Sigmoid colon (tissue), 7 donors: ENCODE results near the gene LHFPL2. TPM values are rescaled to one million over a fixed set of nuclear protein-coding genes. Genes with fewer than 3 reads are reported as not detected.
A peak's percentile ranks its signal among the peaks of the same experiment; 100 is the strongest.

ENCODE experiments used
- DNase-seq: peaks from one replicate; pipeline ENCODE4 v3.0.0-alpha.2; 2019
- H3K27ac ChIP-seq, 4 donors: fragments of 200-600 bp; sonication (generic); one replicate each; pipeline ENCODE4 v1.5.1; 2016 to 2019; ENCODE audit warnings: mild to moderate bottlenecking in 1 of 4
- H3K27me3 ChIP-seq, 3 donors: fragments of 200-600 bp; sonication (generic); one replicate each; pipeline ENCODE4 v1.5.1; 2019; ENCODE audit warnings: mild to moderate bottlenecking in 1 of 3
- H3K36me3 ChIP-seq, 4 donors: fragments of 200-600 bp; sonication (generic); one replicate each; pipeline ENCODE4 v1.5.1; 2016 to 2019
- H3K4me1 ChIP-seq, 4 donors: fragments of 200-600 bp; sonication (generic); one replicate each; pipeline ENCODE4 v1.5.1; 2017 to 2019
- H3K4me3 ChIP-seq, 4 donors: fragments of 200-600 bp; sonication (generic); one replicate each; pipeline ENCODE4 v1.5.1; 2017 to 2019; ENCODE audit warnings: mild to moderate bottlenecking in 2 of 4, moderate library complexity in 1 of 4
- H3K9me3 ChIP-seq, 4 donors: fragments of 200-600 bp in 3 of 4; sonication (generic) in 3 of 4; one replicate each; pipeline versions ENCODE4 v1.5.1 to v1.6.1; 2013 to 2019
- CTCF ChIP-seq, 4 experiments: fragments of 450-650 bp in 3 of 4; fragments of 200-600 bp in 1 of 4; IDR thresholded peaks; one replicate each; pipeline ENCODE4 v1.5.1; 2016 to 2019; ENCODE audit warnings: antibody characterized with exemption in 4 of 4, mild to moderate bottlenecking in 3 of 4, moderate library complexity in 2 of 4
- EP300 ChIP-seq, 4 donors: sonication (generic); formaldehyde crosslinking; IDR thresholded peaks; one replicate each; pipeline ENCODE4 v1.6.1; 2017; ENCODE audit warnings: antibody characterized with exemption in 4 of 4
- POLR2A ChIP-seq, 2 donors: fragments of 450-650 bp; IDR thresholded peaks; one replicate each; pipeline ENCODE4 v1.6.1; 2016; ENCODE audit warnings: antibody characterized with exemption in 2 of 2, mild to moderate bottlenecking in 2 of 2, moderate library complexity in 2 of 2
- POLR2AphosphoS5 ChIP-seq, 4 donors: sonication (generic); formaldehyde crosslinking; IDR thresholded peaks; one replicate each; pipeline ENCODE4 v1.6.1; 2017; ENCODE audit warnings: antibody characterized with exemption in 4 of 4
- WGBS, 2 donors: extraction: QIAGEN DNeasy Blood & Tissue Kit; methylation state at CpG; one replicate each; pipeline ENCODE4 v1.1.7; 2013; 5-methylcytosine and 5-hydroxymethylcytosine counted together
- intact Hi-C: fragments of 100-400 bp; cut with DNase I; formaldehyde crosslinking; loops from one replicate; pipeline ENCODE4 v1.15.1; 2023
- polyA plus RNA-seq, 3 donors: library from polyadenylated mRNA; stranded (reverse); fragments of 200-250 nt; gene quantifications; one replicate each; pipeline ENCODE4 v1.2.3, GENCODE V29; 2013
- total RNA-seq, 4 donors: library from RNA; depleted of rRNA; stranded (reverse); fragments of >200 nt; gene quantifications; one replicate each; pipeline ENCODE4 v1.1.0, GENCODE V29; 2016
- donor health status: healthy with polysubstance abuse.
- donor health status: Bipolar disorder and iron deficiency.
- donor health status: healthy.

LHFPL2 gene
- total and polyA plus RNA-seq, 7 donors, result 10.8 to 34.9 (median 21.4) TPM

GRCh38 chr5:78589923-78590322 lies 58.6 kb downstream of the LHFPL2 start:
- Histone ChIP-seq H3K27ac (no peak overlapping the region), H3K9me3 (no peaks in the 10 kb centered on the region), H3K36me3 (no peaks in the 10 kb centered on the region), H3K4me1 (peaks cover 0 to 82% (median 75%) of the 10 kb centered on the region in 4 donors), H3K4me3 (no peak overlapping the region), H3K27me3 (no peaks in the 10 kb centered on the region)
- intact Hi-C loops, result loop anchor here (5.0 kb wide), 1 partner anchor 57 kb away; the partner anchor contains the start of gene LHFPL2
- TF ChIP-seq POLR2AphosphoS5 (IDR thresholded peaks at IDR 0.05) (no peak), CTCF (IDR thresholded peaks at IDR 0.05) (no peak), EP300 (IDR thresholded peaks at IDR 0.05) (no peak), POLR2A (IDR thresholded peaks at IDR 0.05) (no peak)
- 66 to 82% methylated on average over 5 of the region's 5 CpGs for WGBS, 2 donors
- no peak for DNase-seq

- Histone ChIP-seq H3K4me3 (no peak overlapping the region), H3K9me3 (no peaks in the 10 kb centered on the region), H3K27me3 (no peaks in the 10 kb centered on the region), H3K4me1 (peaks cover 0 to 68% (median 61%) of the 10 kb centered on the region in 4 donors), H3K27ac (peak overlapping the region in 3 of 4 donors; percentile 1 to 71 (median 53)), H3K36me3 (no peaks in the 10 kb centered on the region)
- intact Hi-C loops, result no loop called here
- TF ChIP-seq CTCF (IDR thresholded peaks at IDR 0.05) (no peak), POLR2AphosphoS5 (IDR thresholded peaks at IDR 0.05) (no peak), EP300 (IDR thresholded peaks at IDR 0.05) (no peak), POLR2A (IDR thresholded peaks at IDR 0.05) (no peak)
- no peak for DNase-seq
Observed at GRCh38 chr5:78588507-78588906, 60.1 kb downstream of the LHFPL2 start.

GRCh38 chr5:78587775-78588291 lies 60.7 kb downstream of the LHFPL2 start:
- Histone ChIP-seq H3K4me1 (peaks cover 0 to 61% (median 54%) of the 10 kb centered on the region in 4 donors), H3K27ac (peak overlapping the region in 3 of 4 donors; percentile 12 to 71 (median 53)), H3K9me3 (no peaks in the 10 kb centered on the region), H3K27me3 (no peaks in the 10 kb centered on the region), H3K4me3 (no peak overlapping the region), H3K36me3 (no peaks in the 10 kb centered on the region)
- DNase-seq, result no peak
- peak in 2 of 4 donors; percentile 10 to 27 for TF ChIP-seq POLR2AphosphoS5 (IDR thresholded peaks at IDR 0.05)
- TF ChIP-seq CTCF (IDR thresholded peaks at IDR 0.05), result no peak
- WGBS, 2 donors, result 73 to 82% methylated on average over 3 of the region's 3 CpGs
- intact Hi-C loops, result no loop called here

- H3K4me1 ChIP-seq, result peaks cover 0 to 55% (median 50%) of the 10 kb centered on the region in 4 donors
- TF ChIP-seq POLR2A (IDR thresholded peaks at IDR 0.05), result no peak
- no peak for TF ChIP-seq POLR2AphosphoS5 (IDR thresholded peaks at IDR 0.05)
- no peak for TF ChIP-seq EP300 (IDR thresholded peaks at IDR 0.05)
- no peak for TF ChIP-seq CTCF (IDR thresholded peaks at IDR 0.05)
- H3K27me3 ChIP-seq, result no peaks in the 10 kb centered on the region
- no peaks in the 10 kb centered on the region for H3K9me3 ChIP-seq
- H3K27ac ChIP-seq, result peak overlapping the region in 3 of 4 donors; percentile 12 to 71 (median 53)
- intact Hi-C loops, result no loop called here
- no peak overlapping the region for H3K4me3 ChIP-seq
- H3K36me3 ChIP-seq, result no peaks in the 10 kb centered on the region
- WGBS, 2 donors, result 84 to 85% methylated on average over 4 of the region's 4 CpGs
- no peak for DNase-seq
Observed at GRCh38 chr5:78587081-78587774, 61.3 kb downstream of the LHFPL2 start.
